Measurements from ENCODE around the gene MTRF1.
"Not testable (repeated sequence)": the region's sequence is repeated elsewhere in the genome, so short reads cannot be mapped to it uniquely, and the experiment has no call there.

The MTRF1 gene

GRCh38 chr13:41179593-41180250, 83.7 kb downstream of the MTRF1 start:
- H3K4me3 ChIP-seq (ENCODE audit: low read length), result no peak overlapping the region
- no peaks in the 10 kb centered on the region for H3K36me3 ChIP-seq (ENCODE audit: control insufficient read depth, insufficient read depth, low read length)
- no peaks in the 10 kb centered on the region for H3K4me1 ChIP-seq (ENCODE audit: control insufficient read depth, insufficient read depth, low read length)
- H3K9ac ChIP-seq (ENCODE audit: low read length), result no peak overlapping the region
- no peak overlapping the region for H3K27ac ChIP-seq (ENCODE audit: low read depth, low read length)
- no peaks in the 10 kb centered on the region for H3K27me3 ChIP-seq (ENCODE audit: control insufficient read depth, insufficient read depth, low read length)

DNA sequence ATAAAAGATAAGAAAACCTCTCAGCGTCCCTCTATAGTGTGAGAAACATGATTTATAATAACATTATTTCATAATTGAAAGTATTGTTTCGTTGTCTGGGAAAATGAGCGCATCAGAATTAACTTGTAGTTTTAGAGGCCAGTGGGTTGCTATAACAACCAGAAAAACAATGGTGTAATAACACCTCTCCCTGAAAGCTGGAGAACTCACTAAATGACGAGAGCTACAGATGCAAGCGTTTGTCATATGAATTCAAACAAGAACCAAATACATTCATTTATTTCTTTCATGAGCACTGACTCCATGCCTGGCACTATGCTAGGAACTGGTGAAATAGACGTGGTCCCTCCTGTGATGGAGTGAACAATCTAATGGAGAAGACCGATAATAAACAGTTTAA, 85.3 kb downstream of the MTRF1 start:
- no peak overlapping the region for H3K4me3 ChIP-seq (ENCODE audit: low read length)
- no peak overlapping the region for H3K9ac ChIP-seq (ENCODE audit: low read length)
- no peaks in the 10 kb centered on the region for H3K36me3 ChIP-seq (ENCODE audit: control insufficient read depth, insufficient read depth, low read length)
- H3K27ac ChIP-seq (ENCODE audit: low read depth, low read length), result no peak overlapping the region
- H3K27me3 ChIP-seq (ENCODE audit: control insufficient read depth, insufficient read depth, low read length), result no peaks in the 10 kb centered on the region
- H3K4me1 ChIP-seq (ENCODE audit: control insufficient read depth, insufficient read depth, low read length), result no peaks in the 10 kb centered on the region

DNA sequence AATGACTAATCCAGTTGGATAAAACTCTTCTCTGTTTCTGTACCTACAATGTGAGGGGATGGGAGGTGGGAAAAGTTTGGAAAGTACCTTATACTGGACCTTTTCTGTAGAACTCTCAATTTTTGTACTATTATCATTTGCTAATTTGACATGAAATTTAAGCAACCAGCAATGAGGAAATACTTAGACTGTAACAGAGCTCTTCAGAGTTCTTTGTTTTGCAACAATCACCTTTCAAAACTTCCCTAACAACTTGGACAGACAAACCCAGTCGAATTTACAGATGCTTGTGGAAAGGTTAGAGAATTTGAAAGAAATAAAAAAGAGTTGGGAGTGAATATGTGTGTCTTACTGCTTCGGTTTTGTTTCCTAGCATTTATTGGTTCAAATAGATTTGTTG, 85.8 kb downstream of the MTRF1 start:
- no peak overlapping the region for H3K27ac ChIP-seq (ENCODE audit: low read depth, low read length)

DNA sequence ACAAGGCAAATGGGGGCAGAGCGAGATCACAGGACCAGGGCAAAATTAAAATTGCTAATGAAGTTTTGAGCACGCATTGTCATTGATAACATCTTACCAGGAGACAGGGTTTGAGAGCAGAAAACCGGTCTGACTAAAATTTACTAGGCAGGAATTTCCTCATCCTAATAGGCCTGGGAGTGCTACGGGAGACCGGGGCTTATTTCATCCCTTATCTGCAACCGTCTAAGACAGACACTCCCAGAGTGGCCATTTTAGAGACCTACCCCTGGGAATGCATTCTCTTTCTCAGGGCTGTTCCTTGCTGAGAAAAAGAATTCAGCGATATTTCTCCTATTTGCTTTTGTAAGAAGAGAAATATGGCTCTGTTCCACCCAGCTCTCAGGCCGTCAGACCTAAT, 87.8 kb downstream of the MTRF1 start:
- H3K9ac ChIP-seq (ENCODE audit: low read length); H3K27ac ChIP-seq (ENCODE audit: low read depth, low read length); H3K4me1 ChIP-seq (ENCODE audit: control insufficient read depth, insufficient read depth, low read length); H3K27me3 ChIP-seq (ENCODE audit: control insufficient read depth, insufficient read depth, low read length); H3K4me3 ChIP-seq (ENCODE audit: low read length); H3K36me3 ChIP-seq (ENCODE audit: control insufficient read depth, insufficient read depth, low read length): not testable (repeated sequence)

More for the DNA sequence above, 85.8 kb downstream of the MTRF1 start:
- Histone ChIP-seq H3K36me3 (ENCODE audit: control insufficient read depth, insufficient read depth, low read length) (no peaks in the 10 kb centered on the region), H3K9ac (ENCODE audit: low read length) (no peak overlapping the region), H3K4me3 (ENCODE audit: low read length) (no peak overlapping the region), H3K4me1 (ENCODE audit: control insufficient read depth, insufficient read depth, low read length) (no peaks in the 10 kb centered on the region), H3K27me3 (ENCODE audit: control insufficient read depth, insufficient read depth, low read length) (no peaks in the 10 kb centered on the region)
